HG03571 (cell line): ENCODE results near the gene SMIM27.

Experiments
- ATAC-seq: cut with Tn5 transposase; IDR thresholded peaks from one replicate; pipeline ENCODE4 v1.9.1; 2021; ENCODE audit not compliant: unreplicated experiment

SMIM27 gene

GRCh38 chr9:32554591-32554990, 2.5 kb downstream of the SMIM27 start:
- ATAC-seq: no peak

- ATAC-seq: no peak
Observed at GRCh38 chr9:32558408-32558934, 6.3 kb downstream of the SMIM27 start.

- no peak for ATAC-seq
Observed at GRCh38 chr9:32565967-32566366, 13.8 kb downstream of the SMIM27 start.

- no peak for ATAC-seq
Observed at GRCh38 chr9:32566770-32567169, 14.6 kb downstream of the SMIM27 start.

- ATAC-seq: no peak
Observed at GRCh38 chr9:32570262-32570661, 18.1 kb downstream of the SMIM27 start.

GRCh38 chr9:32571969-32572899, 20.1 kb downstream of the SMIM27 start:
- ATAC-seq: peak; percentile 92

- peak; percentile 88 for ATAC-seq
Observed at GRCh38 chr9:32572900-32573523, 20.9 kb downstream of the SMIM27 start, which contains the start of gene NDUFB6. Gene NDUFB6, minus strand, starts transcription at chr9:32573159. Its CDS starts 99 bp downstream, at chr9:32573060.

- no peak for ATAC-seq
Observed at GRCh38 chr9:32573821-32574220, 21.7 kb downstream of the SMIM27 start.

- ATAC-seq: no peak
Observed at GRCh38 chr9:32574858-32575257, 22.7 kb downstream of the SMIM27 start.

- ATAC-seq: no peak
Observed at GRCh38 chr9:32577316-32577715, 25.2 kb downstream of the SMIM27 start.

- ATAC-seq: no peak
Observed at GRCh38 chr9:32578976-32579375, 26.8 kb downstream of the SMIM27 start.

- ATAC-seq: no peak
Observed at GRCh38 chr9:32579706-32580331, 27.7 kb downstream of the SMIM27 start.

- no peak for ATAC-seq
Observed at GRCh38 chr9:32580631-32581300, 28.6 kb downstream of the SMIM27 start.

- ATAC-seq: no peak
Observed at GRCh38 chr9:32581512-32582143, 29.5 kb downstream of the SMIM27 start.

GRCh38 chr9:32584784-32585183, 32.7 kb downstream of the SMIM27 start:
- no peak for ATAC-seq

- ATAC-seq: no peak
Observed at GRCh38 chr9:32587901-32588300, 35.8 kb downstream of the SMIM27 start.

- no peak for ATAC-seq
Observed at GRCh38 chr9:32589083-32589723, 37.1 kb downstream of the SMIM27 start.

GRCh38 chr9:32590476-32590875, 38.3 kb downstream of the SMIM27 start:
- ATAC-seq: no peak

- ATAC-seq: no peak
Observed at GRCh38 chr9:32590898-32591297, 38.8 kb downstream of the SMIM27 start.
